Effector CD8-positive, alpha-beta T cell (primary cell): ENCODE measurements around the gene MN1.

Experiments used
- DNase-seq: peaks from one replicate; lab custom pipeline; 2025; lab: John Stamatoyannopoulos, UW

MN1 gene

GRCh38 chr22:27740202-27740748 is 61.3 kb downstream of the MN1 start:
- DNase-seq = no peak

GRCh38 chr22:27737521-27737920 is 64.0 kb downstream of the MN1 start:
- no peak for DNase-seq

- no peak for DNase-seq
These were observed 67.5 kb downstream of the MN1 start for GRCh38 chr22:27734066-27734465.

- DNase-seq = no peak
These were observed 68.7 kb downstream of the MN1 start for GRCh38 chr22:27732841-27733240.

GRCh38 chr22:27732391-27732790 is 69.2 kb downstream of the MN1 start:
- DNase-seq = no peak

- no peak for DNase-seq
These were observed 69.9 kb downstream of the MN1 start for GRCh38 chr22:27731621-27732020.

GRCh38 chr22:27730641-27731433 is 70.7 kb downstream of the MN1 start:
- DNase-seq = no peak

- DNase-seq = no peak
These were observed 72.3 kb downstream of the MN1 start for GRCh38 chr22:27729246-27729645.

GRCh38 chr22:27727673-27728451 is 73.7 kb downstream of the MN1 start:
- no peak for DNase-seq

- DNase-seq = no peak
These were observed 74.7 kb downstream of the MN1 start for GRCh38 chr22:27726686-27727449.

- DNase-seq = no peak
These were observed 75.2 kb downstream of the MN1 start for GRCh38 chr22:27726331-27726685.

- no peak for DNase-seq
These were observed 75.9 kb downstream of the MN1 start for GRCh38 chr22:27725661-27726060.

- DNase-seq = no peak
These were observed 76.8 kb downstream of the MN1 start for GRCh38 chr22:27724709-27725108.

GRCh38 chr22:27724157-27724556 is 77.4 kb downstream of the MN1 start:
- no peak for DNase-seq

- DNase-seq = no peak
These were observed 77.8 kb downstream of the MN1 start for GRCh38 chr22:27723708-27724107.

- no peak for DNase-seq
These were observed 78.4 kb downstream of the MN1 start for GRCh38 chr22:27723158-27723557.

GRCh38 chr22:27720860-27721259 is 80.7 kb downstream of the MN1 start:
- DNase-seq = no peak

- DNase-seq = no peak
These were observed 81.9 kb downstream of the MN1 start for GRCh38 chr22:27719535-27720227.

- no peak for DNase-seq
These were observed 82.6 kb downstream of the MN1 start for GRCh38 chr22:27719036-27719347.

GRCh38 chr22:27718186-27719035 is 83.1 kb downstream of the MN1 start:
- DNase-seq = no peak

GRCh38 chr22:27717094-27717493 is 84.5 kb downstream of the MN1 start:
- no peak for DNase-seq
